HG03103 (cell line): Measurements from ENCODE around the gene MTMR12.
"Not testable (repeated sequence)": the region's sequence is repeated elsewhere in the genome, so short reads cannot be mapped to it uniquely, and the experiment has no call there.

ENCODE experiments used
- ATAC-seq: cut with Tn5 transposase; IDR thresholded peaks from one replicate; pipeline ENCODE4 v1.9.1; 2021; ENCODE audit warnings: low read depth; ENCODE audit not compliant: unreplicated experiment

MTMR12 gene

DNA sequence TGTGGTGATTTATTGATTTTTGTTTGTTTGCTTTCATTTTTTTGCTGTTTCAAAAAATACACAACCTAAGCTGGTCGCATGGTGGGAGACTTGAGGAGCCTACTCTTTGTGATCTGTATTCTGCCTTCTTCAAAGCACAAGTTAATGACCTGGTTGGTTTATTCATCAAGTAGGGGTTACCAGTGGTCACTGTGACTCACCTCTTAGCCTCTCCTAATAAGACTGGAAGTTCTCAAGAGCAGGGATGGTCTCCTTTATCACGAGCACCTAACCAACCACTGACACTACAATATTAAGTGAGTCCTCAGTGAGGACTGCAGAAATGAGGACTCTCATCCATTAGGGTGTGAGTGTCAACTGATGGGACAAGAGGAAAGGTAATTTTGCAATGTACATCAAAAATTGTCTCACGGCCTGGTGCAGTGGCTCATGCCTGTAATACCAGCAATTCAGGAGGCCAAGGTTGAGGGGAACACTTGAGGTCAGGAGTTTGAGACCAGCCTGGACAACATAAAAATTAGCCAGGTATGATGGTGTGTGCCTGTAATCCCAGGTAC is 13.6 kb upstream of the MTMR12 start:
- no peak for ATAC-seq

- ATAC-seq = no peak
Observed at GRCh38 chr5:32325616-32326015, 12.9 kb upstream of the MTMR12 start.

- peak; percentile 75 for ATAC-seq
Observed at GRCh38 chr5:32325062-32325461, 12.3 kb upstream of the MTMR12 start.

DNA sequence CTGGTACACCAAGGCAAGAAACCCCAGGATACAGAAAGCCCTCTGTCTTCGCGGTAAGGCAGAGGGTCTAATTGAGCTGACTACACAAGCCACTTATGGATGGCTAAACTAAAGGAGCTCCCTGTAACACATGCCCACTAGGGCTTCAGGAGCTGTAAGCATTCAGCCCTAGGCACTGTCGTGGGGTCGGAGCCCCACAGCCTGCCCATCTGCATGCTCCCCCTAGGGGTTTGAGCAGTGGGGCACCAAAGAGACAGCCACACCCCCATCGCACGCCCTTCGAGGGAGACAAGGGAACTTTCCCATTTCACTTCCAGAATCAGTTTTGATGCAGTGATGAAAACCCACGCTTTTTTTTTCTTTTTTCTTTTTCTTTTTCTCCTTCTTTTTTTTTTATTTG is 11.0 kb upstream of the MTMR12 start:
- ATAC-seq = no peak

- ATAC-seq = no peak
Observed at GRCh38 chr5:32322882-32323281, 10.1 kb upstream of the MTMR12 start.

DNA sequence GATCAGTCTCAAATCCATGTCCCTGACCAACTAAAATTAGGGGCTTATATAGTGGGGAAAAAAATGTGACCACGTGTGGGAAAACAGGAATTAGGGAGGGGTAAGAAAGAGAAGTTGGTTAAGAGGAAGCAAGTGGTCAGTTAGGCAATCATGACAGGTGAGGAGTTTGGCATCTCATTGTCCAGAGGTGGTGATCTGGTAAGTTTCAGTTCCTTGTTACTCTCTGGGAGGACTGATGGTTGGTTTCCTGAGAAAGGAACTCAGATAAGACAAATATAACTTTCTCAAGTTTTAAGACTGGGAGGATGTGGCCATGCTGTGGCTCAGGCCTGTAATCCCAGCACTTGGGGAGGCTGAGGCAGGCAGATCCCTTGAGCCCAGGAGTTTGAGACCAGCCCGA is 9.0 kb upstream of the MTMR12 start:
- ATAC-seq = not testable (repeated sequence)

DNA sequence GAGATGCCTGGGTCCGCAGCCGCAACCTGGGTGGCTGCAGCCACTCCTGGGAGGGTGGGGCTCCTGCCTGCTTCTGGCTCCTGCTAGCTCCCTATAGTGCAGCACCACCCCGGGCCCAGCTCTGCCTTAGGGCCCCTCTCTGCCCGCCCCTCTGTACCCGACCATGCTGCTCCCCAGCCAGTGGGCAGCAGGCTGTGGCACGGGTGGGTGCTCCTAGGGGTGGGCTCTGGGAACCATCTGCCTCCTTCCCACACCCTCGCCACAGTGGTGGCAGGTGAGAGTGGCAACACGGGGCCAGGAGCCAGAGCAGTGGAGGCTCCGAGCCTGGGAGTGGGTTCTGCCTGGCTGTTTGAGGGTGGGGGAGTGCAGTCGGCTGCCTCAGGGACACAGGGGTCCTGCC is 7.8 kb upstream of the MTMR12 start:
- no peak for ATAC-seq

DNA sequence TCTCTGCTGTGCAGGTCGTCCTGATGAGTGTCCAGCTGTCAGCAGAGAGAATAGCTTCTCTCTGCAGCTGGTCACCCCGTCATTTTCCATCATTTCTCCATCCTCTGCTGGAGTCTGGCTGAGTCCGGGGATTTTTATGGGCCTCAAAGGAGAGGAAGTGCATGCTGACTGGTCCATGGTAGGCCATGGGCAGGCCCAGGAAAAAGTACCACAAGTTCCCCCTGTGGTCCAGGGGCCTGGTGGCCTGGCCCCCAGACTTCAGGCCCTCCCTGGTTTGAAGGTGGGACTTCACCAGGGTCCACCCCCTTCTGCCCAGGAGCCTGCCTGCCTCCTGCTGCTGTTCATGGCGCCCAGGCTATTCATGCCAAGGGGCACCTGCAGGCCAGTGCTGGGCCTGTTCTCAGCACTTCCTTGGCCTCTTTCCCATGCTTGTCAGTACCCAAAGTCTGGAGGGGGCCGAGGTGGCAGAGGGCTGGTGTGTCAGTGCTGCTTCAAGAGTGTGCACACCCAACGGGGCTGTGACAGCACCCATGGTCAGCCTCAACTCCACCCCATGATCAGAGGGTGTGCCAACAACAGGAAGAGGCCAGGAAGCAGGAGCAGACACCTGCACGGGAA is 7.3 kb upstream of the MTMR12 start:
- no peak for ATAC-seq

GRCh38 chr5:32319392-32319791 is 6.7 kb upstream of the MTMR12 start:
- no peak for ATAC-seq

DNA sequence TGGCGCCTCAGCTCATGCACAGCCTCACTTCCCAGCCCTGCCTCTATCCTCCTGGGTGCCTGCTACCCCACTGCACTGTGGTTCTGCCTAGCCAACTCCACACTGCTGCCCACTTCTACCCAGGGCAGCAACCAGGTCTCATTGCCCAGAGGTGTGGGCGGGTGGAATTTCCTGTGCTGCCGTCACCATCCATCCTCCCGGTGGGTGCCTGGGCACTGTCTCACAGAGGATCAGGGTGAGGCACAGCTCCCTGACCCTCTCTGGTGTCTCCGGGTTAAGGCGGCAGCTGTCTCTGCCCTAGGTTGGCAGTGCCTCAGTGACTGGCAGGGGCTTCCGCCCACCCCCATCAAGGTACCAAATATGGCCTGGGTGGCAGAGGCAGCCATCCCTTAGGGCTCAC is 4.3 kb upstream of the MTMR12 start:
- ATAC-seq = no peak

GRCh38 chr5:32315221-32316014 is 2.7 kb upstream of the MTMR12 start:
- no peak for ATAC-seq

- no peak for ATAC-seq
Observed at GRCh38 chr5:32314658-32315057, 1.9 kb upstream of the MTMR12 start.

- ATAC-seq = not testable (repeated sequence)
Observed at GRCh38 chr5:32314152-32314488, 1.4 kb upstream of the MTMR12 start.

DNA sequence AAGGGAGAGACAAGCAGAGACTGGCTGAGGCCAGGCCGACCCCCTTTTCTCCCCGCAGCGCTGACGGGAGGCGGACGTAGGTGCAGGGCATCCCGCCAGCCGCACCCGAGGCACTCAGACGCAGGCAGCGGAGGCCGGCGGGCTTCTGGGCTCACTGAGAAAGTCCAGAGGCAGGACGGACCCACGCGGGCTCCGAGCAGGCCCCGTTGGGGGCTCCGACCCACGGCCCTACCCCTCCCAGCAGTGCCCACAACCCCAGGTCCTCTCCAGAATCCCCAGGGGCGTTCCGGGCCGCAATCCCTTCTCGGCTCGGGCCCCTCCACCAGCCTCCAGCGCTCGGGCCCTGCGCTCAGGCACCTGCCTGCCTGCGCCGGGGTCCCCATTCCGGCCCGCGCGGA is 543 bp downstream of the MTMR12 start:
- peak; percentile 14 for ATAC-seq

DNA sequence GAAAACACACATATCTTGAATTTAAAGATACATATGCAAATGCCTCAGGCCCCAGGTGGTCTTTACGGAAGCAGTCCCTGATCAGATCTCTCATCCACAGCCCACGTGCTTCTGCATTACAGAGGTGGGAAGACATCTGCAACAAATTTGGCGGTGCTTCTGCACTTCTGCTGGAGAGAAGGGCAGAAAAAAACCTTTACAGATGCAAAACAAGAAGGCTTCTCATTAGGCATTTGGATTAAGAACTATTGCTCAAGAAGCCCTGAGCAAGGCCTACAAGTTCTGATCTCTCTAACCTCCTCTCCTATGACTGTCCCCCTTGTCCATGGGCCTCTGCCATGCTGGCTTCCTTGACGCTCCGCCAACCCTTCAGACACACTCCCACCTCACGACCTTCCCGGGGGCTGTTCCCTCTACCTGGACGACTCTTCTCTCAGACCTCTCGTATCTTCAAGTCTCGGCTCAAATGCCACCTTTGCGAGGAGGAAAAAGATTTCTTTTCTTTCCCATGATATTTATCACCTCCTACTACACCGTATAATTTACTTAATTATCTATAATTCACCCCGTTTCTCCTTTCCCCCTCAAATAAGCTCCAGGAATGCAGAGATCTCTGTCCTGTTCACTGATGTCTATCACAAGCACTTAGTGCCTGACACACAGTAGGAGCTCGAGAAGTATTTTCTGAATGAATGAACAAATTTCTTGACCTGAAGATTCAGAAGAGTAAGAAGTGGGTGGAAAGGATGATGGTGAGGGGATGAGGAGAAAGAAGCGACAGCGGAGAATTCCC is 1.1 kb downstream of the MTMR12 start:
- ATAC-seq = no peak

- ATAC-seq = no peak
Observed at GRCh38 chr5:32309761-32310160, 3.0 kb downstream of the MTMR12 start.

DNA sequence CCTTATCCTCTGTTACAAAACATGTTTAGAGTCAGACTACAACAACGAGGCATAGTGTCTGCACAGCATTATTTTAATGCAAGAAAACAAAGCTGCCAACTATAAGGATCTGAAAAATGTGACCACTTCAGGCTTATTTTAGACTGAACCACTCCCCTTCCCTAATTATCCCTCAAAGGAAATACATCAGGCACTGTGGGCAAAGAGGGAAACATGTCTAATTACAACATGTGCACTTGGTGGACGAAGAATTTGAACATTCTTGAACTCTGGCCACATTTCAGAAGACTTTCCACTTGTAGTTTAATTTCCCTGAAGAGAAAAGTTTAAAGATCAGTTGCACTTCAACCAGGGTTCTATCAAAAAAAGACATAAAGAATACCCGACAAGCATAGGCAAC is 3.8 kb downstream of the MTMR12 start:
- ATAC-seq = no peak

DNA sequence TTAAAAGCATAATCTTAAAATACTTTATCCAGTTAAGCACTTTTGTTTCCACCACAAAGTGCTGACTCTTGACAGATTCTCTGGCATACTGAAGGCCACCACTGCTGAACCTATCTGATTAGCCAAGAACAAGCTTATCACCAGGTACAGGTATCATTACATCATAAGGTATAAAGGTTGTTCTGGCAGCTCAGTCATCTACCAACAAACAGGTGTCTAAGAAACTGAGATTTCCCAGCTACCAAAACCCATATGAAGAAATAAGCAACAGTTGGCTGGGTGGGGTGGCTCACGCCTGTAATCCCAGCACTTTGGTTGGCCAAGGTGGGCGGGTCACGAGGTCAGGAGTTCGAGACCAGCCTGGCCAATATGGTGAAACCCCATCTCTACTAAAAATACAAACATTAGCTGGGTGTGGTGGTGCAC is 5.0 kb downstream of the MTMR12 start:
- ATAC-seq = no peak

DNA sequence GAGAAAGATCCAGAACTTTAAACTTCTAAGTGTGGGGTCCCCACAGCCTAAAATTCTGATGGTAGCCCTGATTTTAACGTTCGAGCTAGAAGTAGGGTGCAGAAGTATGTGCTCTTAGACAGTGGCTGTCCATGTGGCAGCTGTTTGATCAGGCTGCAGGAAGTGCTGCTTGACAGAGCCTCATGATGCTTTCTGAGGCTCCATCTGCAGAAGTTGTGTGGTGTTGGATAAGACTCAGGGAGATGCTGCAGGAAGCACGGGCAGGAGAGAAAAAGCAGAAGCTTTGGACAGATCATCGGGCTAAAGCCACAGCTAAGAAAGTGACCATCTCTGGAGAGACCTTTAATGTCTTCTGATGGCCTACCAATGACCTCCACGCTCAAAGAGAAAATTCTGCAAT is 8.1 kb downstream of the MTMR12 start:
- ATAC-seq = no peak

GRCh38 chr5:32303755-32304120 is 9.0 kb downstream of the MTMR12 start:
- no peak for ATAC-seq
